ENCODE measurements around the gene ARHGEF35.
"Not testable (repeated sequence)": the region's sequence is repeated elsewhere in the genome, so short reads cannot be mapped to it uniquely, and the experiment has no call there.

Gene ARHGEF35

DNA sequence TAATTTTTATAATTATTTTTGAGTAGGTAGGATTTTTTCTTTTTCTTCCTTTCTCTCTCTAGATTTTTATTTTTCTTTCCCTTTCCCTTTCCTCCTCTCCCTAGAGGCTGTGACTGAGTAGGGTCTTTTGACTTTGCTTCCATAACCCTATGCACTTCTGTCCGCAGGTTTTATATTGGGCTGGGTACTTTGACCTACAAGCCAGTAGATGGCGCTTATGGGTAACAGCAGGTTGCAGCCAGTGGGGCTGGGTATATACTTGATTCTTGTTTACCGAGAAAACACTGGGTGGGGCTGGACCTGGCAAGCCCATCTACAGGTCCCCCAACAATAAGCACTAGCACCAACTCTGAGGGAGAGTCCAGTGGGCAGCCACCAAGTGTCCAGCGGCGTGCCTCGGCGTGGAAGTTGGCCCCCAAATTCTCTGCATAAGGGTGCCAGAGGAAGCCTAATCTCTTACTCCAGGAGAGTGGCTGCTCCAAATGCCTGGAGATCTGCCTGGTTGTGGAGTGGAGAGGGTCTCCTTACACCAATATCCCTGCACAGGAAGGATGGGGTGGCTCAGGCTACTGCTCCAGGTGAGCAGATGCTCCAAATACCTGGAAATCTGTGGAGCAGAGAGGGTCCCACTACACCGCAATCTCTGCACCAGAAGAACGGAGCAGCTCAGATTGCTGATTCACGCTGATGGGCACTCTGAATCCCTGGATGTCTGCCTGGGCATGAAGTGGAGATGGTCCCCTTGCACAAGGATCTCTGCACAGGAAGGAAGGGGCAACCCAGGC is 17.1 kb downstream of the ARHGEF35 start:
- DNase-seq: not testable (repeated sequence)

GRCh38 chr7:144174613-144175012 is 21.0 kb downstream of the ARHGEF35 start:
- DNase-seq: no peak

- not testable (repeated sequence) for DNase-seq
Observed at GRCh38 chr7:144171594-144172350, 23.9 kb downstream of the ARHGEF35 start.

DNA sequence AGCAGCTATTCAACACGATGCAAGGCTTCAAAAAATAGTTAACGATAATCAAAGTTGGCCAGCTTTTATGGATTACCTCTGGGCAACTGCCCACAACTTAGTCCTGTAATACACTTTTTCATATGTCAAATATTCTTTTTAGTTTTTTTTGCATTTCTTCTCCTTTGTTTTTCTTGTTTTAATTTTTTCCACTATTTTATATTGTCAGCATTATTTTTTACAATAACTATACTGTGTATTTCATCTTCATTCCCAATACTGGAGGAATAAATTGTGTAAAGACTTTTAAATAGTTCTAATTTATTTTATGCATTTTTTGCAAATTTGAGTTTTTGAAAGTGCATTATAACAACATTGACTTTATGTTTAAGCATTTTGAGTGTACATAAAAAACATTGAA is 30.8 kb downstream of the ARHGEF35 start:
- no peak for DNase-seq

DNA sequence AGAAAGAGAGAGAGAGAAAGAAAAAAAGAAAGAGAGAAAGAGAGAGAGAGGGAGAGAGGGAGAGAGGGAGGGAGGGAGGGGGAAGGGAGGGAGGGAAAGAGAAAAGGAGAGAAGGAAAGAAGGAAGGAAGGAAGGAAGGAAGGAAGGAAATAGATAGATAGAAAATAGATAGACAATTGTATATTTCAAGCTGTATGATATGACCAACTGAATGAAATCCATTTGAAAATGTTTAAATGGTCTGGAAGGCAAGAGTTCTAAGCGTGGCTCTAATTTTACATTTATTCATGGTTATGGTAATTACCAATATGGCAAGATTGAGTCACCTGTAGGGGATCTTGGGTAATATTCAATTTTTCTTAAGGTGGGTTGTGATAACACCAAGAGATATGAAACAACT is 36.8 kb downstream of the ARHGEF35 start:
- DNase-seq: no peak

- no peak for DNase-seq
Observed at GRCh38 chr7:144148224-144148827, 47.3 kb downstream of the ARHGEF35 start.

GRCh38 chr7:144144426-144144825 is 51.2 kb downstream of the ARHGEF35 start:
- no peak for DNase-seq

GRCh38 chr7:144142187-144142586 is 53.4 kb downstream of the ARHGEF35 start:
- DNase-seq: no peak

- no peak for DNase-seq
Observed at GRCh38 chr7:144137501-144137900, 58.1 kb downstream of the ARHGEF35 start.
